ENCODE data around the gene DOCK8. TPM values are rescaled to one million over a fixed set of nuclear protein-coding genes. Genes with fewer than 3 reads are reported as not detected.

Gene DOCK8
- total and polyA plus RNA-seq, 10 of the 15 experiments (the other 5 are each of a cell fraction or from before 2014, with no cell fraction given): 35.4 to 100 (median 44.7) TPM

DNA sequence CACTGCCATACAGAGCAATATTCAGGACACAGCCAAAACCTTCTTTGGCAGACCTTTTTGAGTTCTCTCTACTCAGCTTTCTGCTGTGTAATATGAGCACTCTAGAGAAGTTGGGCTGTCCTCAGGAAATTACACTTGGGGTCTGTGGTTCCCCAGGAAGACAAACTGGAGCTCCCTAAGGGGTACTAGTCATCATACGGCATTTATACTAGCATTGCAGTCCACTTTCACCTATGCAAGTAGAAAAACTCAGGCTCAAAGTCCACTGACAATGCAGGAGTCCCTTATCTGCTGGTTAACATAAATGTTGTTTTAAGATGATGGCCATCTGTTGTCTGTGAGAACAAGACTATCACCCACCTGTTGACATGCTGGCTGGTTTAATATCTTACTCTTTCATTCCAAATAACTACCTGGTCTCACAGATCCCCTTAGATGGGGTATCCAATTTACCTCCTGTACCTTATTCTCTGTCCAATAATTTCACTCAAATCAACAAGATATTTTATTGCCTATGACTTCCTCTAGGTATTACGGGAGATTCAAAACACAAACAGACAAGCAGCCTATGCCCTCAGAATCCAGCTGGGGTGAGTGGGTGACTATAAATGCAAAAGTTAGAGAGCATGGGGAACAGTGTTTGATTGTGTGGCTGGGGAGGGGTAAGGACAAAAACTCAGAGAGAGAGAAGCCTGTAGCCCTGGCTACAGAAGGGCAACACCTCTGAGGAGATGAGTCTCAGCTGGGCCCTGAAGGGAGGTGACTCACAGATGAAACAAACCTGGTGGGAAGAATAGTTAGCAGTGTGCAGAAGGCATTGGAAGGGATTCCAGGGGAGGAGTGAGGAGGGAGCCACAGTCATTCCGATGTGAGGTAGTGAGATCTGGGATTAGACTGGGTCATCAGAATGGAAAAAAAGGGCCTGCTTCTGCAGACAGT is 10.2 kb downstream of the DOCK8 start:
- no peaks in the 10 kb centered on the region for H4K20me1 ChIP-seq (ENCODE audit: control insufficient read depth, insufficient read depth)
- peaks cover 4% of the 10 kb centered on the region; the same call in 1 of the 2 replicates for H3K4me1 ChIP-seq (ENCODE audit: control insufficient read depth, insufficient read depth, low read length)
- H3K9ac ChIP-seq (ENCODE audit: control insufficient read depth, insufficient read depth, low read length): no peak overlapping the region
- no peaks in the 10 kb centered on the region for H3K79me2 ChIP-seq (ENCODE audit: control insufficient read depth, insufficient read depth, low read length)
- intact Hi-C loops (cut with micrococcal nuclease; ENCODE audit: unreplicated experiment) (no loop called here), in situ Hi-C loops (cut with MboI) (no loop called here)
- FAIRE-seq: no peak
- POLR2A ChIA-PET: no interaction called here
- no TSS peak for BruUV-seq (replicated peaks)
- no peak for DNase-seq (ENCODE audit: low read depth, low spot score)
- no peaks in the 10 kb centered on the region; the same call in 2 of the 3 replicates for H3K9me3 ChIP-seq (replicated peaks; ENCODE audit: control insufficient read depth, insufficient read depth, low read length)
- no peak for ATAC-seq
- H3K27me3 ChIP-seq (replicated peaks in 1 of 2; ENCODE audit: control insufficient read depth in 2 of 2, insufficient read depth in 2 of 2, low read length in 1 of 2): no peaks in the 10 kb centered on the region; a peak in 2 of 4 replicates
- TF ChIP-seq RUNX3 (IDR thresholded peaks at IDR 0.05; ENCODE audit: low read length) (peak; percentile 17; the same call in 1 of the 2 replicates), ZSCAN29 (IDR thresholded peaks at IDR 0.05) (no peak)
- no peak overlapping the region for H3K27ac ChIP-seq (ENCODE audit: control insufficient read depth, insufficient read depth)
- CTCF ChIA-PET: interaction anchor here (0.7 kb wide), 1 partner anchor 9 kb away, joined by 3 read pairs; no protein-coding TSS in a partner anchor
- WGBS (ENCODE audit: insufficient coverage, insufficient replicate concordance, low lambda C conversion rate, missing lambda C conversion rate): 49% methylated on average over 3 of the region's 3 CpGs
- SMC1A ChIA-PET (ENCODE audit: uncharacterized antibody, unreplicated experiment): no interaction called here
- no peak overlapping the region for H3K4me3 ChIP-seq
- no peak overlapping the region for H3K4me2 ChIP-seq (ENCODE audit: control insufficient read depth, insufficient read depth)
- peak overlapping the region; percentile 51 for H2AFZ ChIP-seq (ENCODE audit: control insufficient read depth, low read depth, low read length)
- no peaks in the 10 kb centered on the region for H3K36me3 ChIP-seq (ENCODE audit: control insufficient read depth in 2 of 2, insufficient read depth in 2 of 2, low read length in 1 of 2)
- RAD21 ChIA-PET (ENCODE audit: unreplicated experiment): no interaction called here

DNA sequence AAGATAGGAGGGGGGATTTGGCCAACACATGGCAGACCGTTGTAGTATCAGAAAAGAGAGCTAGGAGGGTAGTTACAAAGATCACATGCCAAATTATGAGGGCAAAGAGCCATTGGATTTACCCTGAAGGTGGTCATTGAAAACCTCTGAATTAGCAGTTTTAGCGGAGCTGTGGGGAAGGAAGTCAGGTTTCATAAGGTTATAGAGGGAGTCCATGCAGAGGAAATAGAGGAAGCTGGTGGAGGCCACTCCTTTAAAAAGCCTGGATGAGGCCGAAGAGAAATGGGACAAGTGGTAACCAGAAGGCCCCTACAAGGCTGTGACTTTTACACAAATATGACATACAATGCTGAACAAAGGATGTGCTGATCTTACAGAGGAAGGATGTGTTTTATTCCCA is 13.2 kb downstream of the DOCK8 start:
- in situ Hi-C loops (cut with MboI): no loop called here
- RAD21 ChIA-PET (ENCODE audit: unreplicated experiment): no interaction called here
- H3K27ac ChIP-seq (ENCODE audit: control insufficient read depth, insufficient read depth): no peak overlapping the region
- 97% methylated on average over 3 of the region's 3 CpGs for WGBS (ENCODE audit: insufficient coverage, insufficient replicate concordance, low lambda C conversion rate, missing lambda C conversion rate)
- H3K36me3 ChIP-seq (ENCODE audit: control insufficient read depth in 2 of 2, insufficient read depth in 2 of 2, low read length in 1 of 2): no peaks in the 10 kb centered on the region
- SMC1A ChIA-PET (ENCODE audit: uncharacterized antibody, unreplicated experiment): no interaction called here
- H3K4me3 ChIP-seq: no peak overlapping the region
- H4K20me1 ChIP-seq (ENCODE audit: control insufficient read depth, insufficient read depth): no peaks in the 10 kb centered on the region
- DNase-seq (ENCODE audit: low read depth, low spot score): no peak
- no peaks in the 10 kb centered on the region for H3K79me2 ChIP-seq (ENCODE audit: control insufficient read depth, insufficient read depth, low read length)
- POLR2A ChIA-PET: no interaction called here
- no peak for FAIRE-seq
- no peaks in the 10 kb centered on the region; the same call in 2 of the 3 replicates for H3K9me3 ChIP-seq (replicated peaks; ENCODE audit: control insufficient read depth, insufficient read depth, low read length)
- H3K4me1 ChIP-seq (ENCODE audit: control insufficient read depth, insufficient read depth, low read length): peaks cover 1% of the 10 kb centered on the region; the same call in 1 of the 2 replicates
- CTCF ChIA-PET: interaction anchor here (0.6 to 1.2 kb wide), 2 partner anchors 9 to 13 kb away, joined by 3 read pairs; partner anchors contain the start of gene DOCK8
- intact Hi-C loops (cut with micrococcal nuclease; ENCODE audit: unreplicated experiment): no loop called here
- BruUV-seq (replicated peaks): no TSS peak
- H3K9ac ChIP-seq (ENCODE audit: control insufficient read depth, insufficient read depth, low read length): no peak overlapping the region
- no peak overlapping the region for H2AFZ ChIP-seq (ENCODE audit: control insufficient read depth, low read depth, low read length)
- ATAC-seq: no peak
- no peaks in the 10 kb centered on the region; a peak in 2 of 4 replicates for H3K27me3 ChIP-seq (replicated peaks in 1 of 2; ENCODE audit: control insufficient read depth in 2 of 2, insufficient read depth in 2 of 2, low read length in 1 of 2)
- no peak overlapping the region for H3K4me2 ChIP-seq (ENCODE audit: control insufficient read depth, insufficient read depth)
- TF ChIP-seq TBL1XR1 (IDR thresholded peaks at IDR 0.05; ENCODE audit: low read depth, low read length) (no peak), USF2 (IDR thresholded peaks at IDR 0.05; ENCODE audit: borderline replicate concordance, low read depth, low read length) (no peak), ZSCAN29 (IDR thresholded peaks at IDR 0.05) (no peak), CREB1 (IDR thresholded peaks at IDR 0.05; ENCODE audit: low read depth) (no peak), NRF1 (conservative IDR thresholded peaks at IDR 0.05; ENCODE audit: low read depth, low read length) (no peak), HDAC6 (IDR thresholded peaks at IDR 0.05; ENCODE audit: unreplicated experiment) (no peak), MTA3 (IDR thresholded peaks at IDR 0.05; ENCODE audit: borderline replicate concordance, low read length) (no peak), LARP7 (IDR thresholded peaks at IDR 0.05) (no peak), ZNF24 (IDR thresholded peaks at IDR 0.05) (no peak), E4F1 (IDR thresholded peaks at IDR 0.05; ENCODE audit: borderline replicate concordance, partially characterized antibody) (no peak), HDAC2 (IDR thresholded peaks at IDR 0.05) (no peak)

Measured in GM12878 (cell line).